GM23338 (cell line): ENCODE data around the gene CANT1.

Experiments
- EZH2 ChIP-seq: fragments of 200-600 bp; sonication (generic); IDR thresholded peaks from one replicate; pipeline ENCODE4 v1.8.0; 2017; ENCODE audit warnings: antibody characterized with exemption, mild to moderate bottlenecking, low read depth; ENCODE audit not compliant: unreplicated experiment
- EZH2phosphoT487 ChIP-seq: fragments of 200-600 bp; sonication (generic); IDR thresholded peaks from one replicate; pipeline ENCODE4 v1.8.1; 2018; ENCODE audit warnings: antibody characterized with exemption; ENCODE audit not compliant: unreplicated experiment
- JUNB ChIP-seq: IDR thresholded peaks from one replicate; pipeline ENCODE4 v1.6.1; 2016; ENCODE audit warnings: antibody characterized with exemption; ENCODE audit not compliant: unreplicated experiment
- POLR2AphosphoS5 ChIP-seq: IDR thresholded peaks from 2 replicates; pipeline ENCODE4 v1.6.1; 2016; ENCODE audit warnings: antibody characterized with exemption, low read depth
- TF ChIP-seq, protein P1 (sequence below), 2 experiments: fragments of 200-600 bp in 1 of 2; sonication (generic) in 1 of 2; conservative IDR thresholded peaks; 2 replicates each; pipeline versions ENCODE4 v1.5.1 to v1.6.1; 2016 to 2017; ENCODE audit warnings: antibody characterized with exemption in 2 of 2, low read depth in 2 of 2, mild to moderate bottlenecking in 2 of 2, moderate library complexity in 1 of 2
- TF ChIP-seq, protein P2 (sequence below): IDR thresholded peaks from one replicate; pipeline ENCODE4 v1.6.1; 2018; ENCODE audit warnings: antibody characterized with exemption; ENCODE audit not compliant: unreplicated experiment

DNA sequence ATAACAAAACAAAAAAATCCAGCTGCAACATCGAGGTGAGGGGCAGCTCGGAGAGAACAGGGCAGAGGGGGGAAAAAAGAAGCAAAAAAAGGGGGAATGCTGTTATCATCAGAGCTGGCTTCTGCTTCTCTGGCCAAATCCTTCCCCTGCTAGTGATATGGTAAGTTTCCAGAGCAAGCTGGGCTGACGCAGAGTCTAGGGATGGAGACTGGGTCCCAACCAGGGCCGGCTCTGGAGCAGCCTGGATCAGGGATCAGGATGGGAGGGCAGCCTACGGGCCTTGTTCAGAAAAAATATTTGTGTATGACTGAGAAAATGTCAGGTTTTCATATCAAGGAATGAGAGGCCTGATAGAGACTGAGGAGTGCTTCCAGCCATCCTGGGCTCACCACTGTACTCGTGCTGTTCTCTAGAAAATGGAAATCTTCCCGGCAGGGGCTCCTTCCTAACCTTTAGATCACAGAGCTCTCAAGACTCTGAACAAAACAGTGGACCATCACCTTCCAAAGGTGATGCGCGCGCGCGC, 13.7 kb upstream of the CANT1 start:
- no peak for TF ChIP-seq POLR2AphosphoS5
- no peak for TF ChIP-seq EZH2
- TF ChIP-seq, protein P1, sequence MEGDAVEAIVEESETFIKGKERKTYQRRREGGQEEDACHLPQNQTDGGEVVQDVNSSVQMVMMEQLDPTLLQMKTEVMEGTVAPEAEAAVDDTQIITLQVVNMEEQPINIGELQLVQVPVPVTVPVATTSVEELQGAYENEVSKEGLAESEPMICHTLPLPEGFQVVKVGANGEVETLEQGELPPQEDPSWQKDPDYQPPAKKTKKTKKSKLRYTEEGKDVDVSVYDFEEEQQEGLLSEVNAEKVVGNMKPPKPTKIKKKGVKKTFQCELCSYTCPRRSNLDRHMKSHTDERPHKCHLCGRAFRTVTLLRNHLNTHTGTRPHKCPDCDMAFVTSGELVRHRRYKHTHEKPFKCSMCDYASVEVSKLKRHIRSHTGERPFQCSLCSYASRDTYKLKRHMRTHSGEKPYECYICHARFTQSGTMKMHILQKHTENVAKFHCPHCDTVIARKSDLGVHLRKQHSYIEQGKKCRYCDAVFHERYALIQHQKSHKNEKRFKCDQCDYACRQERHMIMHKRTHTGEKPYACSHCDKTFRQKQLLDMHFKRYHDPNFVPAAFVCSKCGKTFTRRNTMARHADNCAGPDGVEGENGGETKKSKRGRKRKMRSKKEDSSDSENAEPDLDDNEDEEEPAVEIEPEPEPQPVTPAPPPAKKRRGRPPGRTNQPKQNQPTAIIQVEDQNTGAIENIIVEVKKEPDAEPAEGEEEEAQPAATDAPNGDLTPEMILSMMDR (conservative IDR thresholded peaks at IDR 0.05; ENCODE audit: low read depth in 2 of 2), result no peak
- TF ChIP-seq, protein P2, sequence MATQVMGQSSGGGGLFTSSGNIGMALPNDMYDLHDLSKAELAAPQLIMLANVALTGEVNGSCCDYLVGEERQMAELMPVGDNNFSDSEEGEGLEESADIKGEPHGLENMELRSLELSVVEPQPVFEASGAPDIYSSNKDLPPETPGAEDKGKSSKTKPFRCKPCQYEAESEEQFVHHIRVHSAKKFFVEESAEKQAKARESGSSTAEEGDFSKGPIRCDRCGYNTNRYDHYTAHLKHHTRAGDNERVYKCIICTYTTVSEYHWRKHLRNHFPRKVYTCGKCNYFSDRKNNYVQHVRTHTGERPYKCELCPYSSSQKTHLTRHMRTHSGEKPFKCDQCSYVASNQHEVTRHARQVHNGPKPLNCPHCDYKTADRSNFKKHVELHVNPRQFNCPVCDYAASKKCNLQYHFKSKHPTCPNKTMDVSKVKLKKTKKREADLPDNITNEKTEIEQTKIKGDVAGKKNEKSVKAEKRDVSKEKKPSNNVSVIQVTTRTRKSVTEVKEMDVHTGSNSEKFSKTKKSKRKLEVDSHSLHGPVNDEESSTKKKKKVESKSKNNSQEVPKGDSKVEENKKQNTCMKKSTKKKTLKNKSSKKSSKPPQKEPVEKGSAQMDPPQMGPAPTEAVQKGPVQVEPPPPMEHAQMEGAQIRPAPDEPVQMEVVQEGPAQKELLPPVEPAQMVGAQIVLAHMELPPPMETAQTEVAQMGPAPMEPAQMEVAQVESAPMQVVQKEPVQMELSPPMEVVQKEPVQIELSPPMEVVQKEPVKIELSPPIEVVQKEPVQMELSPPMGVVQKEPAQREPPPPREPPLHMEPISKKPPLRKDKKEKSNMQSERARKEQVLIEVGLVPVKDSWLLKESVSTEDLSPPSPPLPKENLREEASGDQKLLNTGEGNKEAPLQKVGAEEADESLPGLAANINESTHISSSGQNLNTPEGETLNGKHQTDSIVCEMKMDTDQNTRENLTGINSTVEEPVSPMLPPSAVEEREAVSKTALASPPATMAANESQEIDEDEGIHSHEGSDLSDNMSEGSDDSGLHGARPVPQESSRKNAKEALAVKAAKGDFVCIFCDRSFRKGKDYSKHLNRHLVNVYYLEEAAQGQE, result no peak
- TF ChIP-seq JUNB, result no peak
- TF ChIP-seq EZH2phosphoT487, result no peak
